Loucy (cell line): Measurements from ENCODE around the gene CAMLG.
A peak's percentile ranks its signal among the peaks of the same experiment; 100 is the strongest.
"Not testable (repeated sequence)": the region's sequence is repeated elsewhere in the genome, so short reads cannot be mapped to it uniquely, and the experiment has no call there.

ENCODE experiments used
- H2AFZ ChIP-seq: fragments of 200-600 bp; sonication (generic); 2 replicates; pipeline ENCODE4 v1.6.0; 2016; ENCODE audit warnings: antibody characterized with exemption, mild to moderate bottlenecking, low read length, moderate library complexity
- H3F3A ChIP-seq: fragments of 200-600 bp; 2 replicates; pipeline ENCODE4 v1.6.0; 2016; ENCODE audit warnings: antibody characterized with exemption, low read depth, mild to moderate bottlenecking
- H3K27me3 ChIP-seq: fragments of 200-600 bp; sonication (generic); 2 replicates; pipeline ENCODE4 v1.6.1; 2014; ENCODE audit warnings: low read length, mild to moderate bottlenecking; ENCODE audit not compliant: insufficient read depth, poor library complexity, severe bottlenecking
- H3K36me3 ChIP-seq: fragments of 200-600 bp; sonication (generic); 2 replicates; pipeline ENCODE4 v1.6.1; 2016; ENCODE audit warnings: low read length; ENCODE audit not compliant: insufficient read depth
- H3K4me1 ChIP-seq: fragments of 200-600 bp; sonication (generic); 2 replicates; pipeline ENCODE4 v1.5.1; 2014; ENCODE audit warnings: low read length, mild to moderate bottlenecking; ENCODE audit not compliant: insufficient read depth, poor library complexity, severe bottlenecking
- H3K4me2 ChIP-seq: fragments of 200-600 bp; sonication (generic); 2 replicates; pipeline ENCODE4 v1.6.0; 2014; ENCODE audit warnings: antibody characterized with exemption, low read length, low read depth, mild to moderate bottlenecking; ENCODE audit not compliant: poor library complexity, severe bottlenecking
- H3K4me3 ChIP-seq: fragments of 200-600 bp; sonication (generic); 2 replicates; pipeline ENCODE4 v1.5.1; 2014; ENCODE audit warnings: low read length, mild to moderate bottlenecking, mixed read lengths; ENCODE audit not compliant: poor library complexity, severe bottlenecking
- H3K79me2 ChIP-seq: fragments of 200-600 bp; sonication (generic); 2 replicates; pipeline ENCODE4 v1.6.1; 2014; ENCODE audit warnings: low read length; ENCODE audit not compliant: insufficient read depth
- H3K9ac ChIP-seq: fragments of 200-600 bp; sonication (generic); 2 replicates; pipeline ENCODE4 v1.6.0; 2014; ENCODE audit warnings: mild to moderate bottlenecking, low read depth, low read length, moderate library complexity; ENCODE audit not compliant: poor library complexity, severe bottlenecking
- H3K9me2 ChIP-seq: fragments of 200-600 bp; sonication (generic); replicated peaks from 2 replicates; pipeline ENCODE4 v1.6.1; 2016; ENCODE audit warnings: low read depth, low read length, mixed read lengths
- H3K9me3 ChIP-seq: fragments of 200-600 bp; sonication (generic); 2 replicates; pipeline ENCODE4 v1.6.1; 2014; ENCODE audit warnings: mild to moderate bottlenecking, antibody characterized with exemption, low read length, low read depth; ENCODE audit not compliant: insufficient read depth
- H4K20me1 ChIP-seq: fragments of 200-600 bp; sonication (generic); 2 replicates; pipeline ENCODE4 v1.6.0; 2014; ENCODE audit warnings: antibody characterized with exemption, low read length, mild to moderate bottlenecking; ENCODE audit not compliant: insufficient read depth, poor library complexity, severe bottlenecking
- CTCF ChIP-seq: fragments of 200-600 bp; sonication (generic); conservative IDR thresholded peaks from 2 replicates; pipeline ENCODE4 v1.5.1; 2014; ENCODE audit warnings: mild to moderate bottlenecking, antibody characterized with exemption, low read length
- EZH2phosphoT487 ChIP-seq: fragments of 200-600 bp; IDR thresholded peaks from 2 replicates; pipeline ENCODE4 v1.6.1; 2018; ENCODE audit warnings: antibody characterized with exemption, mild to moderate bottlenecking, moderate library complexity, borderline replicate concordance

The CAMLG gene

GRCh38 chr5:134738133-134738962 lies at the start of gene CAMLG:
CAMLG (plus strand) TSS chr5:134738548; CDS start chr5:134738621, 73 bp downstream.
- H3F3A ChIP-seq: no peaks in the 10 kb centered on the region
- peaks cover 8% of the 10 kb centered on the region for H3K4me1 ChIP-seq
- peak within 1 kb of the TSS; percentile 91 for H2AFZ ChIP-seq
- H3K27me3 ChIP-seq: no peaks in the 10 kb centered on the region
- peaks cover 30% of the 10 kb centered on the region for H3K79me2 ChIP-seq
- no peaks in the 10 kb centered on the region for H3K36me3 ChIP-seq
- H3K9ac ChIP-seq: peak within 1 kb of the TSS; percentile 74
- H3K4me2 ChIP-seq: peak within 1 kb of the TSS; percentile 75
- H3K4me3 ChIP-seq: peak within 1 kb of the TSS; percentile 76
- TF ChIP-seq CTCF (peak; percentile 54), EZH2phosphoT487 (no peak)
- H3K9me3 ChIP-seq: no peaks in the 10 kb centered on the region
- no peaks in the 10 kb centered on the region for H3K9me2 ChIP-seq
- H4K20me1 ChIP-seq: peaks cover 17% of the 10 kb centered on the region

- H3K36me3 ChIP-seq: peaks cover 25% of the 10 kb centered on the region; the same call in 1 of the 2 replicates
- not testable (repeated sequence) for H3K27me3 ChIP-seq, H3K9ac ChIP-seq, H2AFZ ChIP-seq, H3K9me2 ChIP-seq, H3K4me2 ChIP-seq, H3K9me3 ChIP-seq, H3K4me1 ChIP-seq, H4K20me1 ChIP-seq, H3K79me2 ChIP-seq, H3F3A ChIP-seq, H3K4me3 ChIP-seq
Observed at GRCh38 chr5:134690144-134690543, 48.2 kb upstream of the CAMLG start.

- no peaks in the 10 kb centered on the region for H3K9me3 ChIP-seq
- H3K4me1 ChIP-seq: no peaks in the 10 kb centered on the region
- H3K36me3 ChIP-seq: peaks cover 18% of the 10 kb centered on the region; the same call in 1 of the 2 replicates
- no peaks in the 10 kb centered on the region for H3K27me3 ChIP-seq
- no peak overlapping the region for H2AFZ ChIP-seq
- no peak for TF ChIP-seq CTCF
- TF ChIP-seq EZH2phosphoT487: no peak
- no peaks in the 10 kb centered on the region for H3K79me2 ChIP-seq
- no peaks in the 10 kb centered on the region for H4K20me1 ChIP-seq
- no peaks in the 10 kb centered on the region for H3K9me2 ChIP-seq
- H3K4me3 ChIP-seq: no peak overlapping the region
- no peaks in the 10 kb centered on the region for H3F3A ChIP-seq
- H3K4me2 ChIP-seq: no peak overlapping the region
- no peak overlapping the region for H3K9ac ChIP-seq
Observed at GRCh38 chr5:134692722-134693121, 45.6 kb upstream of the CAMLG start.
